SK-N-SH treated with all-trans-retinoic acid at 6 μM for 48 hours (cell line): ENCODE data around the gene BEX3.

Experiments used
- ISL1 ChIP-seq: fragments of 250-450 bp; sonication (Bioruptor Pico); IDR thresholded peaks from 2 replicates; pipeline ENCODE4 v2.1.2; 2022; ENCODE audit warnings: mild to moderate bottlenecking, moderate library complexity
- ZNF8 ChIP-seq: fragments of 450-650 bp; formaldehyde crosslinking; IDR thresholded peaks from 2 replicates; pipeline ENCODE4 v1.5.0; 2020; ENCODE audit warnings: mild to moderate bottlenecking, moderate library complexity
- TF ChIP-seq, protein P1 (sequence below): fragments of 250-450 bp; sonication (Bioruptor Pico); IDR thresholded peaks from 2 replicates; pipeline ENCODE4 v1.8.0; 2021; ENCODE audit warnings: low read depth, mild to moderate bottlenecking, moderate library complexity, borderline replicate concordance
- TF ChIP-seq, protein P2 (sequence below): fragments of 250-450 bp; sonication (Bioruptor Pico); IDR thresholded peaks from 2 replicates; pipeline ENCODE4 v1.8.0; 2020; ENCODE audit warnings: mild to moderate bottlenecking, moderate library complexity, borderline replicate concordance

DNA sequence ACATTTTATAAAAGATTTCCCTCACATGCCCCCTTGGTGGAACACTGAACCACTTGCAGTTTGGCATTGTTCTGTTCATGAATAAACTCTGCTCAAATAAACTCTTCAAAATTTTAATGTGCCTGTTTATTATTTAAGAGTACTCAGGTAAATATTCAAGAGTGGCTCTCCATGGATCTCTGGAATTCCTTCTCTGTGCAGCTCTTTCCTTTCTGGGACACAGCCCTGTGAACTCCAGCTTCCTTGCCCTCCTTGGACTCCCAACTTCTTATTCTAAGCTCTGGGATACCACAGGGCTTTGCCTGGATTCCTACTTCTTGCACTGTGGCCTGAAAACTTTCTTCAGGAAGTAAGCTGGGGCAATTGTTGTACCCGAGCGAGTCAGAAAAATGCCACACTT lies 8.3 kb downstream of the BEX3 start:
- TF ChIP-seq ZNF8 (CRISPR knock-in tag) (no peak), ISL1 (no peak)
- TF ChIP-seq, protein P1, sequence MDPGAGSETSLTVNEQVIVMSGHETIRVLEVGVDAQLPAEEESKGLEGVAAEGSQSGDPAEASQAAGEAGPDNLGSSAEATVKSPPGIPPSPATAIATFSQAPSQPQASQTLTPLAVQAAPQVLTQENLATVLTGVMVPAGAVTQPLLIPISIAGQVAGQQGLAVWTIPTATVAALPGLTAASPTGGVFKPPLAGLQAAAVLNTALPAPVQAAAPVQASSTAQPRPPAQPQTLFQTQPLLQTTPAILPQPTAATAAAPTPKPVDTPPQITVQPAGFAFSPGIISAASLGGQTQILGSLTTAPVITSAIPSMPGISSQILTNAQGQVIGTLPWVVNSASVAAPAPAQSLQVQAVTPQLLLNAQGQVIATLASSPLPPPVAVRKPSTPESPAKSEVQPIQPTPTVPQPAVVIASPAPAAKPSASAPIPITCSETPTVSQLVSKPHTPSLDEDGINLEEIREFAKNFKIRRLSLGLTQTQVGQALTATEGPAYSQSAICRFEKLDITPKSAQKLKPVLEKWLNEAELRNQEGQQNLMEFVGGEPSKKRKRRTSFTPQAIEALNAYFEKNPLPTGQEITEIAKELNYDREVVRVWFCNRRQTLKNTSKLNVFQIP (CRISPR knock-in tag), result no peak
- TF ChIP-seq, protein P2, sequence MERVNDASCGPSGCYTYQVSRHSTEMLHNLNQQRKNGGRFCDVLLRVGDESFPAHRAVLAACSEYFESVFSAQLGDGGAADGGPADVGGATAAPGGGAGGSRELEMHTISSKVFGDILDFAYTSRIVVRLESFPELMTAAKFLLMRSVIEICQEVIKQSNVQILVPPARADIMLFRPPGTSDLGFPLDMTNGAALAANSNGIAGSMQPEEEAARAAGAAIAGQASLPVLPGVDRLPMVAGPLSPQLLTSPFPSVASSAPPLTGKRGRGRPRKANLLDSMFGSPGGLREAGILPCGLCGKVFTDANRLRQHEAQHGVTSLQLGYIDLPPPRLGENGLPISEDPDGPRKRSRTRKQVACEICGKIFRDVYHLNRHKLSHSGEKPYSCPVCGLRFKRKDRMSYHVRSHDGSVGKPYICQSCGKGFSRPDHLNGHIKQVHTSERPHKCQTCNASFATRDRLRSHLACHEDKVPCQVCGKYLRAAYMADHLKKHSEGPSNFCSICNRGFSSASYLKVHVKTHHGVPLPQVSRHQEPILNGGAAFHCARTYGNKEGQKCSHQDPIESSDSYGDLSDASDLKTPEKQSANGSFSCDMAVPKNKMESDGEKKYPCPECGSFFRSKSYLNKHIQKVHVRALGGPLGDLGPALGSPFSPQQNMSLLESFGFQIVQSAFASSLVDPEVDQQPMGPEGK (CRISPR knock-in tag), result no peak
